CD4-positive, alpha-beta T cell treated with Interleukin-17A for 4 hours (primary cell): ENCODE data around the gene CARD19.
"Not testable (repeated sequence)": the region's sequence is repeated elsewhere in the genome, so short reads cannot be mapped to it uniquely, and the experiment has no call there.

Experiments used
- DNase-seq: peaks from one replicate; pipeline ENCODE4 v3.0.0-alpha.2; 2020; ENCODE audit warnings: mixed read lengths

CARD19 gene

GRCh38 chr9:93134740-93135444 lies 38.9 kb downstream of the CARD19 start:
- DNase-seq = no peak

GRCh38 chr9:93136011-93136440 lies 40.0 kb downstream of the CARD19 start:
- no peak for DNase-seq

GRCh38 chr9:93137362-93137761 lies 41.3 kb downstream of the CARD19 start:
- no peak for DNase-seq

- DNase-seq = peak; percentile 29
These were observed 42.3 kb downstream of the CARD19 start for GRCh38 chr9:93138171-93138764.

GRCh38 chr9:93139365-93140182 lies 43.6 kb downstream of the CARD19 start:
- no peak for DNase-seq

GRCh38 chr9:93141771-93142483 lies 45.9 kb downstream of the CARD19 start:
- DNase-seq = peak; percentile 19

GRCh38 chr9:93143830-93144530 lies 48.0 kb downstream of the CARD19 start:
- peak; percentile 80 for DNase-seq

- DNase-seq = not testable (repeated sequence)
These were observed 50.7 kb downstream of the CARD19 start for GRCh38 chr9:93146696-93147095.

GRCh38 chr9:93147632-93148031 lies 51.6 kb downstream of the CARD19 start:
- no peak for DNase-seq

GRCh38 chr9:93148721-93149120 lies 52.7 kb downstream of the CARD19 start:
- DNase-seq = no peak

GRCh38 chr9:93149361-93149760 lies 53.3 kb downstream of the CARD19 start:
- DNase-seq = no peak

- DNase-seq = no peak
These were observed 55.2 kb downstream of the CARD19 start for GRCh38 chr9:93151097-93151784.

- DNase-seq = peak; percentile 53
These were observed 58.4 kb downstream of the CARD19 start for GRCh38 chr9:93154293-93154903.

- no peak for DNase-seq
These were observed 59.9 kb downstream of the CARD19 start for GRCh38 chr9:93155716-93156474.

- no peak for DNase-seq
These were observed 60.5 kb downstream of the CARD19 start for GRCh38 chr9:93156475-93157008.

- peak; percentile 80 for DNase-seq
These were observed 63.8 kb downstream of the CARD19 start for GRCh38 chr9:93159601-93160471.

- no peak for DNase-seq
These were observed 66.0 kb downstream of the CARD19 start for GRCh38 chr9:93161786-93162562.
